ENCODE data around the gene ZNF32. TPM values are rescaled to one million over a fixed set of nuclear protein-coding genes. Genes with fewer than 3 reads are reported as not detected.

The ZNF32 gene
- total and polyA plus RNA-seq, 2 of the 4 experiments (the other 2 are of a cell fraction), result 30.1 to 31.2 TPM

GRCh38 chr10:43680035-43680434, 31.4 kb upstream of the ZNF32 start:
- Histone ChIP-seq H3K23ac (ENCODE audit: low read depth, low read length) (no peak overlapping the region), H3K4ac (ENCODE audit: low read depth, low read length) (no peak overlapping the region), H4K20me1 (ENCODE audit: insufficient read depth, low read length) (no peaks in the 10 kb centered on the region), H3K9ac (ENCODE audit: low read depth, low read length) (no peak overlapping the region), H4K91ac (ENCODE audit: insufficient read depth, low read depth, low read length) (no peak overlapping the region), H2AK9ac (replicated peaks; ENCODE audit: low read depth, low read length, poor library complexity) (no peak overlapping the region), H3K27me3 (ENCODE audit: control insufficient read depth, insufficient read depth, low read length) (no peaks in the 10 kb centered on the region), H3K18ac (ENCODE audit: low read depth, low read length) (no peak overlapping the region), H3K36me3 (ENCODE audit: control insufficient read depth, insufficient read depth, low read length) (no peaks in the 10 kb centered on the region), H3K27ac (ENCODE audit: insufficient read depth, low read length) (no peak overlapping the region), H3K4me3 (ENCODE audit: insufficient read depth, low read depth, low read length) (no peak overlapping the region), H4K5ac (ENCODE audit: low read depth, low read length) (no peak overlapping the region), H2AK5ac (ENCODE audit: low read depth, low read length) (no peak overlapping the region), H3K9me1 (ENCODE audit: insufficient read depth, low read length) (no peaks in the 10 kb centered on the region), H2BK15ac (ENCODE audit: low read depth, low read length) (no peak overlapping the region), H3K9me3 (ENCODE audit: control insufficient read depth, insufficient read depth, low read length) (no peaks in the 10 kb centered on the region), H3K56ac (ENCODE audit: extremely low read depth, insufficient read depth, low read length) (no peak overlapping the region), H4K8ac (ENCODE audit: low read depth in 2 of 2, low read length in 2 of 2) (no peak overlapping the region), H3K4me1 (ENCODE audit: control insufficient read depth, insufficient read depth, low read length) (no peaks in the 10 kb centered on the region), H2BK120ac (ENCODE audit: low read depth, low read length) (no peak overlapping the region; the same call in 1 of the 2 replicates), H3K4me2 (ENCODE audit: low read depth, low read length) (no peak overlapping the region), H2AFZ (replicated peaks; ENCODE audit: low read length, poor library complexity) (no peak overlapping the region), H2BK5ac (ENCODE audit: low read depth, low read length, poor library complexity, severe bottlenecking) (no peak overlapping the region), H3K14ac (replicated peaks; ENCODE audit: low read depth, low read length) (no peak overlapping the region), H3K79me1 (ENCODE audit: low read depth in 1 of 2, low read length in 2 of 2) (no peaks in the 10 kb centered on the region), H2BK20ac (ENCODE audit: low read depth, low read length) (no peak overlapping the region)
- DNase-seq (peak; percentile 49), ATAC-seq (ENCODE audit: low read depth) (no peak; the same call in 1 of the 2 replicates)
- WGBS, 2 experiments (ENCODE audit: extremely low coverage in 2 of 2, insufficient read length in 1 of 2), result no CpG with 5 or more reads among the region's 4 CpGs
- ChIA-PET CTCF (no interaction called here), POLR2A (ENCODE audit: unreplicated experiment) (no interaction called here)
- intact Hi-C loops (cut with micrococcal nuclease) (no loop called here), in situ Hi-C loops (cut with MboI; ENCODE audit: low sequenced_read_pairs) (no loop called here), dilution Hi-C loops (cut with HindIII; ENCODE audit: low sequenced_read_pairs, unreplicated experiment) (no loop called here)
- TF ChIP-seq NFE2L2 (IDR thresholded peaks at IDR 0.05; ENCODE audit: low read depth, low read length) (peak; percentile 95), MAFK (IDR thresholded peaks at IDR 0.05; ENCODE audit: low read depth, low read length) (peak; percentile 51), SMC3 (IDR thresholded peaks at IDR 0.05; ENCODE audit: low read depth, low read length) (no peak), FOS (IDR thresholded peaks at IDR 0.05; ENCODE audit: low read depth, low read length) (peak; percentile 51; the same call in 1 of the 2 replicates)
- BruUV-seq (replicated peaks), result no TSS peak
